ENCODE measurements around the gene PLA2G6.

Gene PLA2G6

GRCh38 chr22:38078046-38078840 is 103.4 kb downstream of the PLA2G6 start:
- DNase-seq (ENCODE audit: extremely low spot score, insufficient read length, low read depth) = no peak
- FAIRE-seq = no peak

- FAIRE-seq (no peak), DNase-seq (ENCODE audit: extremely low spot score, insufficient read length, low read depth) (no peak)
Measured at GRCh38 chr22:38077595-38077994, 104.0 kb downstream of the PLA2G6 start.

GRCh38 chr22:38077096-38077495 is 104.5 kb downstream of the PLA2G6 start:
- DNase-seq (ENCODE audit: extremely low spot score, insufficient read length, low read depth) (no peak), FAIRE-seq (no peak)

- FAIRE-seq = no peak
Measured at GRCh38 chr22:38075961-38076360, 105.7 kb downstream of the PLA2G6 start.

GRCh38 chr22:38075105-38075825 is 106.4 kb downstream of the PLA2G6 start:
- DNase-seq (ENCODE audit: extremely low spot score, insufficient read length, low read depth) (no peak), FAIRE-seq (no peak)

More at GRCh38 chr22:38075961-38076360, 105.7 kb downstream of the PLA2G6 start:
- no peak for DNase-seq (ENCODE audit: extremely low spot score, insufficient read length, low read depth)

GRCh38 chr22:38074181-38075104 is 107.2 kb downstream of the PLA2G6 start:
- no peak for FAIRE-seq
- DNase-seq (ENCODE audit: extremely low spot score, insufficient read length, low read depth) = no peak

- no peak for DNase-seq (ENCODE audit: extremely low spot score, insufficient read length, low read depth)
- FAIRE-seq = no peak
Measured at GRCh38 chr22:38073150-38074130, 108.2 kb downstream of the PLA2G6 start.

GRCh38 chr22:38072322-38073149 is 109.1 kb downstream of the PLA2G6 start:
- FAIRE-seq (no peak), DNase-seq (ENCODE audit: extremely low spot score, insufficient read length, low read depth) (no peak)

- DNase-seq (ENCODE audit: extremely low spot score, insufficient read length, low read depth) (no peak), FAIRE-seq (no peak)
Measured at GRCh38 chr22:38071421-38072321, 110.0 kb downstream of the PLA2G6 start.

- FAIRE-seq (no peak), DNase-seq (ENCODE audit: extremely low spot score, insufficient read length, low read depth) (no peak)
Measured at GRCh38 chr22:38070250-38070921, 111.2 kb downstream of the PLA2G6 start.

- FAIRE-seq (no peak), DNase-seq (ENCODE audit: extremely low spot score, insufficient read length, low read depth) (no peak)
Measured at GRCh38 chr22:38069372-38070249, 112.0 kb downstream of the PLA2G6 start.

GRCh38 chr22:38068641-38069371 is 112.8 kb downstream of the PLA2G6 start:
- no peak for FAIRE-seq
- no peak for DNase-seq (ENCODE audit: extremely low spot score, insufficient read length, low read depth)

- DNase-seq (ENCODE audit: extremely low spot score, insufficient read length, low read depth) (no peak), FAIRE-seq (no peak)
Measured at GRCh38 chr22:38067761-38068360, 113.8 kb downstream of the PLA2G6 start.

- no peak for FAIRE-seq
- no peak for DNase-seq (ENCODE audit: extremely low spot score, insufficient read length, low read depth)
Measured at GRCh38 chr22:38067028-38067415, 114.6 kb downstream of the PLA2G6 start.
